Endothelial cell of umbilical vein (primary cell): ENCODE measurements around the gene PRKCQ. TPM values are rescaled to one million over a fixed set of nuclear protein-coding genes. Genes with fewer than 3 reads are reported as not detected.

Source experiments
- BruUV-seq: library from RNA; stranded (reverse); fragments of 400-500 nt; replicated peaks from 2 replicates; lab custom pipeline; 2021; lab: Mats Ljungman, UMichigan
- CTCF ChIA-PET: fragments of 300-600, 350-600 bp; sonication (Branson Sonifier 250); formaldehyde crosslinking; loops from one replicate; lab custom pipeline; 2021; ENCODE audit warnings: antibody characterized with exemption, inconsistent platforms; lab: Charles Lee
- POLR2A ChIA-PET: fragments of 300-600, 350-600 bp; sonication (Branson Sonifier 250); formaldehyde crosslinking; loops from one replicate; lab custom pipeline; 2021; ENCODE audit warnings: antibody characterized with exemption, inconsistent platforms; lab: Charles Lee
- DNase-seq: peaks from one replicate; pipeline ENCODE4 v3.0.0-alpha.2; 2011; ENCODE audit warnings: low read depth, low spot score
- FAIRE-seq: peaks from 2 replicates; lab custom pipeline; 2011; peaks lifted over from hg19 to GRCh38; lab: Jason Lieb, UNC
- H2AFZ ChIP-seq: 2 replicates; pipeline ENCODE4 v1.6.0; 2012; ENCODE audit warnings: low read depth, low read length, control low read depth, inconsistent platforms
- H3K27ac ChIP-seq: 2 replicates; pipeline ENCODE4 v1.5.1; 2011; ENCODE audit warnings: low read depth, mild to moderate bottlenecking, control low read depth, low read length, moderate library complexity; ENCODE audit not compliant: insufficient read depth
- H3K27me3 ChIP-seq, 2 experiments: 2 replicates each; pipeline versions ENCODE4 v1.6.0 to v1.6.1; 2011; ENCODE audit warnings: low read length in 2 of 2, mixed read lengths in 1 of 2; ENCODE audit not compliant: control insufficient read depth in 2 of 2, insufficient read depth in 2 of 2
- H3K36me3 ChIP-seq, 2 experiments: 2 replicates in 1 of 2; 3 replicates in 1 of 2; pipeline ENCODE4 v1.5.1; 2011; ENCODE audit warnings: low read length in 2 of 2, mild to moderate bottlenecking in 1 of 2, moderate library complexity in 1 of 2; ENCODE audit not compliant: control insufficient read depth in 2 of 2, insufficient read depth in 2 of 2; ENCODE audit errors: extremely low read depth in 1 of 2
- H3K4me1 ChIP-seq: 3 replicates; pipeline ENCODE4 v1.5.1; 2011; ENCODE audit warnings: mild to moderate bottlenecking, low read length; ENCODE audit not compliant: control insufficient read depth, insufficient read depth; ENCODE audit errors: extremely low read depth
- H3K4me2 ChIP-seq: 2 replicates; pipeline ENCODE4 v1.6.1; 2011; ENCODE audit warnings: low read length, control low read depth, mixed read lengths; ENCODE audit not compliant: insufficient read depth
- H3K4me3 ChIP-seq, 3 experiments: fragments of 200-600 bp in 1 of 3; sonication (generic), shearing (Covaris generic) in 1 of 3; replicated peaks in 1 of 3; 2 replicates each; pipeline ENCODE4 v1.5.1; 2011 to 2016; ENCODE audit warnings: control low read depth in 3 of 3, low read length in 3 of 3, mild to moderate bottlenecking in 2 of 3, inconsistent platforms in 1 of 3, low read depth in 1 of 3, moderate library complexity in 1 of 3; ENCODE audit not compliant: insufficient read depth in 1 of 3
- H3K79me2 ChIP-seq: 2 replicates; pipeline ENCODE4 v1.6.0; 2012; ENCODE audit warnings: low read length, inconsistent platforms; ENCODE audit not compliant: control insufficient read depth, insufficient read depth
- H3K9ac ChIP-seq: replicated peaks from 2 replicates; pipeline ENCODE3; 2011; ENCODE audit warnings: low read length, control low read depth; ENCODE audit not compliant: insufficient read depth; ENCODE audit errors: extremely low read depth
- H3K9me1 ChIP-seq: replicated peaks from 3 replicates; pipeline ENCODE4 v1.6.0; 2011; ENCODE audit warnings: mild to moderate bottlenecking, low read length; ENCODE audit not compliant: control insufficient read depth, insufficient read depth; ENCODE audit errors: extremely low read depth
- H3K9me3 ChIP-seq: replicated peaks from 2 replicates; pipeline ENCODE4 v1.5.1; 2012; ENCODE audit warnings: low read length, inconsistent platforms; ENCODE audit not compliant: control insufficient read depth, insufficient read depth
- H4K20me1 ChIP-seq: replicated peaks from 2 replicates; pipeline ENCODE3; 2011; ENCODE audit warnings: mild to moderate bottlenecking, low read length; ENCODE audit not compliant: control insufficient read depth, insufficient read depth; ENCODE audit errors: extremely low read depth
- EZH2 ChIP-seq: IDR thresholded peaks from 2 replicates; pipeline ENCODE4 v1.6.1; 2012; ENCODE audit warnings: borderline replicate concordance, low read depth, mild to moderate bottlenecking, moderate library complexity, low read length, inconsistent platforms; ENCODE audit not compliant: severe bottlenecking
- FOS ChIP-seq: IDR thresholded peaks from 2 replicates; pipeline ENCODE4 v1.6.1; 2011; ENCODE audit warnings: mild to moderate bottlenecking, low read length, moderate library complexity, borderline replicate concordance; ENCODE audit not compliant: insufficient read depth
- GATA2 ChIP-seq: IDR thresholded peaks from 2 replicates; pipeline ENCODE4 v1.7.0; 2011; ENCODE audit warnings: low read depth, mild to moderate bottlenecking, moderate library complexity, mixed read lengths, low read length; ENCODE audit not compliant: insufficient read length, insufficient read depth
- JUN ChIP-seq: IDR thresholded peaks from 2 replicates; pipeline ENCODE4 v1.6.1; 2011; ENCODE audit warnings: borderline replicate concordance, low read depth; ENCODE audit not compliant: insufficient read length, insufficient read depth
- MAX ChIP-seq: IDR thresholded peaks from 2 replicates; pipeline ENCODE4 v1.6.1; 2011; ENCODE audit not compliant: insufficient read depth, insufficient read length
- MYC ChIP-seq: IDR thresholded peaks from one replicate; pipeline ENCODE4 v1.6.1; 2011; ENCODE audit warnings: mild to moderate bottlenecking, low read depth, low read length
- POLR2A ChIP-seq: IDR thresholded peaks from 2 replicates; pipeline ENCODE4 v1.6.1; 2012; ENCODE audit warnings: low read depth, mild to moderate bottlenecking, control low read depth, low read length
- POLR2AphosphoS5 ChIP-seq: IDR thresholded peaks from 2 replicates; pipeline ENCODE4 v1.6.1; 2012; ENCODE audit warnings: low read depth, mild to moderate bottlenecking, control low read depth, low read length, moderate library complexity; ENCODE audit not compliant: insufficient read depth
- dilution Hi-C: fragments of 300-500 bp; cut with MboI; formaldehyde crosslinking; loops from one replicate; pipeline ENCODE4 v1.15.0; 2019; ENCODE audit warnings: low sequenced_read_pairs; ENCODE audit not compliant: extremely low pct_ligation_motif_present
- intact Hi-C: fragments of 100-400 bp; cut with micrococcal nuclease; formaldehyde crosslinking; loops from one replicate; pipeline ENCODE4 v1.10.0; 2022
- polyA plus RNA-seq, 4 experiments: library from polyadenylated mRNA; depleted of rRNA in 3 of 4; stranded (reverse) in 3 of 4; unstranded in 1 of 4; fragments of >200 nt; gene quantifications; 2 replicates each; pipeline versions ENCODE4 v1.2.1 to v1.2.3, GENCODE V29; 2011 to 2012; ENCODE audit warnings: missing spikeins in 1 of 4
- total RNA-seq: library from RNA; stranded (reverse); gene quantifications from 2 replicates; pipeline ENCODE4 v1.2.3, GENCODE V29; 2021
- TF ChIP-seq, protein P1 (sequence below), 2 donors: IDR thresholded peaks; 1 replicate in 1 of 2; 2 replicates in 1 of 2; pipeline ENCODE4 v1.5.1; 2011; ENCODE audit warnings: low read length in 2 of 2, mild to moderate bottlenecking in 2 of 2, moderate library complexity in 2 of 2, control low read depth in 1 of 2, inconsistent platforms in 1 of 2, low read depth in 1 of 2; ENCODE audit not compliant: insufficient read depth in 1 of 2; ENCODE audit errors: extremely low read depth in 1 of 2

PRKCQ gene
- total and polyA plus RNA-seq, 2 donors (not counting 3 experiments of a cell fraction or from before 2014, with no cell fraction given), result 0.32 to 0.55 TPM

- no peaks in the 10 kb centered on the region for H3K9me1 ChIP-seq
- POLR2A ChIA-PET, result no interaction called here
- no peak overlapping the region for H3K4me2 ChIP-seq
- H3K4me3 ChIP-seq, result no peak overlapping the region
- dilution Hi-C loops (no loop called here), intact Hi-C loops (no loop called here)
- CTCF ChIA-PET, result interaction anchor here (1.0 kb wide), 1 partner anchor 24 kb away, joined by 3 read pairs; no protein-coding TSS in a partner anchor
- no peaks in the 10 kb centered on the region for H4K20me1 ChIP-seq
- H3K9me3 ChIP-seq, result no peaks in the 10 kb centered on the region
- BruUV-seq, result no TSS peak
- DNase-seq (no peak), FAIRE-seq (no peak)
- H3K79me2 ChIP-seq, result no peaks in the 10 kb centered on the region
- no peak overlapping the region for H3K27ac ChIP-seq
- no peak overlapping the region for H2AFZ ChIP-seq
- H3K27me3 ChIP-seq, result no peaks in the 10 kb centered on the region
- H3K9ac ChIP-seq, result no peak overlapping the region
- no peaks in the 10 kb centered on the region for H3K4me1 ChIP-seq
- TF ChIP-seq EZH2 (no peak), MAX (no peak), FOS (no peak), GATA2 (no peak), MYC (no peak)
- no peaks in the 10 kb centered on the region for H3K36me3 ChIP-seq
Measured at GRCh38 chr10:6461961-6462360, 118.1 kb downstream of the PRKCQ start.

GRCh38 chr10:6460861-6461409, 119.1 kb downstream of the PRKCQ start:
- H3K9me3 ChIP-seq, result no peaks in the 10 kb centered on the region
- dilution Hi-C loops (no loop called here), intact Hi-C loops (no loop called here)
- no peaks in the 10 kb centered on the region for H3K79me2 ChIP-seq
- BruUV-seq, result no TSS peak
- H3K36me3 ChIP-seq, result no peaks in the 10 kb centered on the region
- POLR2A ChIA-PET, result no interaction called here
- H3K4me1 ChIP-seq, result no peaks in the 10 kb centered on the region
- H3K4me3 ChIP-seq, result no peak overlapping the region
- TF ChIP-seq POLR2A (no peak), POLR2AphosphoS5 (no peak), MYC (no peak), EZH2 (no peak), JUN (no peak), FOS (no peak), GATA2 (no peak), MAX (no peak)
- TF ChIP-seq, protein P1, sequence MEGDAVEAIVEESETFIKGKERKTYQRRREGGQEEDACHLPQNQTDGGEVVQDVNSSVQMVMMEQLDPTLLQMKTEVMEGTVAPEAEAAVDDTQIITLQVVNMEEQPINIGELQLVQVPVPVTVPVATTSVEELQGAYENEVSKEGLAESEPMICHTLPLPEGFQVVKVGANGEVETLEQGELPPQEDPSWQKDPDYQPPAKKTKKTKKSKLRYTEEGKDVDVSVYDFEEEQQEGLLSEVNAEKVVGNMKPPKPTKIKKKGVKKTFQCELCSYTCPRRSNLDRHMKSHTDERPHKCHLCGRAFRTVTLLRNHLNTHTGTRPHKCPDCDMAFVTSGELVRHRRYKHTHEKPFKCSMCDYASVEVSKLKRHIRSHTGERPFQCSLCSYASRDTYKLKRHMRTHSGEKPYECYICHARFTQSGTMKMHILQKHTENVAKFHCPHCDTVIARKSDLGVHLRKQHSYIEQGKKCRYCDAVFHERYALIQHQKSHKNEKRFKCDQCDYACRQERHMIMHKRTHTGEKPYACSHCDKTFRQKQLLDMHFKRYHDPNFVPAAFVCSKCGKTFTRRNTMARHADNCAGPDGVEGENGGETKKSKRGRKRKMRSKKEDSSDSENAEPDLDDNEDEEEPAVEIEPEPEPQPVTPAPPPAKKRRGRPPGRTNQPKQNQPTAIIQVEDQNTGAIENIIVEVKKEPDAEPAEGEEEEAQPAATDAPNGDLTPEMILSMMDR (IDR thresholded peaks at IDR 0.05; ENCODE audit: extremely low read depth in 1 of 2, insufficient read depth in 1 of 2, low read depth in 1 of 2, low read length in 2 of 2), result no peak
- no peaks in the 10 kb centered on the region for H3K9me1 ChIP-seq
- H3K4me2 ChIP-seq, result no peak overlapping the region
- CTCF ChIA-PET, result no interaction called here
- H4K20me1 ChIP-seq, result no peaks in the 10 kb centered on the region
- H3K27ac ChIP-seq, result no peak overlapping the region
- no peak for FAIRE-seq
- no peak overlapping the region for H3K9ac ChIP-seq
- no peaks in the 10 kb centered on the region for H3K27me3 ChIP-seq
- no peak overlapping the region for H2AFZ ChIP-seq
- no peak for DNase-seq
